Islet of Langerhans (tissue), 1 donor: ENCODE results near the gene DPP6.
"Not testable (repeated sequence)": the region's sequence is repeated elsewhere in the genome, so short reads cannot be mapped to it uniquely, and the experiment has no call there.

ENCODE experiments used
- FAIRE-seq: peaks from one replicate; lab custom pipeline; 2011; peaks lifted over from hg19 to GRCh38; lab: Jason Lieb, UNC

The DPP6 gene

DNA sequence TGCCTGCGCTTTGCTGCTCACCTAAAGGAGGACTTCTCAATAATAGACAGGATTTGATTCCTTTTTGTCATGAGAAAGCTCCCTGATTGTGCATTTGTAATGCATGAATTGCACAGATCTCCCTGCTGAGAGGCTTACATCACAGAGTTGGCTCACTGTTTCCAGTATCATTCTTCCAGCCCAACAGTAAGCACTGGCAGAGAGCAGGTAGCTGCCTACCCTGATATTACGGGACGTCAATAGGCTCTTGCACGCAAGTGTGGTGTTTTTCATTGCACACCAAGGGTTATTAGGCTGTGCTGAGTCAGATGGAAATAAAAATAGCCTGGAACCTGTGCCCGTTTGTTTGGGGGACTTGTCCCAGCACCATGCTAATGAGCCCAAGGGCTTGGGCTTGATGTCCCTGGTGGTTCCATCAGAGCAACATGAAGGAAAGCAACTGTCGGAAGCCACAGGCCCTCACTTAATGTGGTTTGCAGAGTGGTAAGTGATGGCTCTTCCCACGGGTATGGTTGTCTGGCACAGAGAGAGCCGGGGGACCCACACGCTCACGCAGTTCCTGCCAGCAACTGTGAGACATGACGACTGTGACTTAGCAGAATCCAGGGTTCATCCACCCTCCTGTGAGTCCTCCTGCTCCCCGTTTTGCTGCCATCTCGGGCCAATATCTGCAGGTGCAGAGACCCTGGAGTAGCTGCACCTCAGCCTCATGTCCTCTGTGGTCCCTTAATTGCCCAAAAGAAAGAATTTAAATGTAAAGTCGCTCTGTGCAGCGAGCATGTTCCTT is 20.4 kb downstream of the DPP6 start:
- FAIRE-seq, result not testable (repeated sequence)

DNA sequence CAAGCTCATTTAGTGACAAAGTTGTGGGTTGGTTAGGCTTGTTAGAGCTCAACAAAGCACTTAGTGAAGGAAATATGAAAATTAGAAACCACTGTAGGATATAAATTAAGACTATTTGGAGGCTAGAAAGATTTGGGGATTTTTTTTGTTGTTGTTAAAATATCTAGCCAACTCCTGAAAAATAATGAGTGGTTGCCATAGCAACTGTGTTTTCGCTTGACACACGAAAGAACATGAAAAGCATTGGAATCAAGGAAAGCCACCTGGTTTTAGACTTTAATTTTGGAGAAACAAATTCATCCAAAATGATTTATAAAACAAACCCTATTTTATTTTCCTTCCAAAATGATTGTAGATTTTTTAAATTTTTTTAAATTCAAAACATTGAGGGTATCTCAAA is 26.3 kb downstream of the DPP6 start:
- FAIRE-seq, result peak; percentile 92

DNA sequence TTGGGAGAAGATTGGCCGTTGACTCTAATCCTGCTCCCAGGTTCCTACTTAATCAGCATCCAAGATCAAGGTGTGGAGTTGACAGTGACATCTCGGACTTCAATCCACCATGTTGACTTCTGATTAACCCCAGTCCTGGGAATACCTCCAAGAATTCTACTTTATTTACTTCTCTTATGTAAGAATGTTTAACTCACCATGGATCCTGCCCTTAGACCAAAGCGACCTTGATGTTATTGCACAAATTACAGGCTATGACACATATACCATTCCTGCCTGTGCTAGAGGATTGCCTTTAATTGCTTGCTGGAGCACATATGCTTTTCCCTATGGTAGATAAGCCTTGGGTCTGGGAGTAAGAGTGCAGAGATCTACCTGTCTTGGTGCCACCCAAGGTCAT is 28.1 kb downstream of the DPP6 start:
- not testable (repeated sequence) for FAIRE-seq

DNA sequence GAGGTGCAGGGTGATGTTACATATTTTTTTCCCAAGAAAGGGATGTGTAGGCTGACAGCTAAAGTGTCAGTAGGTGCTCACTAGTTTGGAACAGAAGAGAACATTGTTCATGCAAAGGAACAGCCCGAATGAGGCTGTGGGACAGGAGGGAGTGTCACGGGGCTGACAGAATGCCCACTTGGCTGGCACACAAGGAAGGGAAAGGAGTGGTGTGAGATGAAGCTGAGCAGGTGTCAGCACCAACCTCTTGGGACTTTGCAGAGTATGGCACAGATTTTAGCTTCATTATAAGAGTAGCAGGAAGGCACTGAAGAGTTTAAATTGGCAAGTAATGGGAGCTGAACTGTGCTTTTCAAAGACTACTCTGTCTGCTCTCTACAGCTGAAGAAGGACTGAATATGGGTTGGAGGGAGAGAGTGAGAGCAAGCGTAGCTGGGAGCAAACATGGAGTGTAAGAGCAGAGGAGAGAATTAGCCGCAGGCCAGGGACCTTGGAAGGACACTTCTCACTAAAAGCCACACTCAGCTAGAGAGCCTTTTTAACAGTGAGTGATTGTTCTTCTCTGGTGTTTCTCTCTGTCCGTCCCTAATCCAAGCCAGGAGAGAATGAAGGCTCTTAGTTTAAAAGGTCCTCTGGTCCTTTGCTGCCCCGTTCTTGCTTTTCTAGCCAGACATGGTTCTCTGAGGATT is 35.0 kb downstream of the DPP6 start:
- not testable (repeated sequence) for FAIRE-seq

DNA sequence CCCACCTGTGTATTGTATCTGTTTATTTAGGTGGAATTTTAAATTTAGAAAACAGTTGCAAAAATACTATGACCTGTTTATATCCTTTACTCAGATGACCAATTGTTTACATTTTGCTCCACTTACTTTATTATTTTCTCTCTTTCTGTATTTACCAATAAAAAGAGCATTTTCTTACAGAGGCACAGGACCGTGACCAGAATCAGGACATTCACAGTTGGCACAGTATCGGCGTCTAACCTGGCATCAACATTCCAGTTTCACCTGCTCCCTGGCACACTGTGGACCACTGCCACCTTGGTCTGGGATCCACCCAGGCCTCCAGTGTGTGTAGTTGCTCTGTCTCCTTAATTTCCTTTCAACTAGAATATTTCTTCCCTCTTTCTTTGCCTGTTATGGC is 39.9 kb downstream of the DPP6 start:
- FAIRE-seq, result not testable (repeated sequence)

DNA sequence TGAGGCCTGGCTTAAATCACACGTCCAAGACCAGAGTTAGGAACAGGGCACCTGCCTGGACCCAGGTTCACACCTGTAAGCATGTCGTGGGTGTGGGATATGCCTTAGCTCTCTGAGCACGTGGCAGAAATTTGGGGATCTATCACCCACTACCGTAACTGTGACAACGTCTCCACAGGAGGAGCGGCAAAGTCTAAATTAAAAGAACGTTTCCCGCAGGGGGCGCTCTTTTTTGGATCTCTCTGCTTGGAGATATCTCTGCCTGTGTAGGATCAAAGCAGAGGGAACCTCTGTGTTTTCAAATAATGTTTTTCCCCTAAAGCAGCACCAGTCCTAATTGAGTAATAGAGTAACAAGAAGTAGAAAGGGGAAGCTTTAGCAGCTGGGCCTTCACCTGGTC is 43.0 kb downstream of the DPP6 start:
- not testable (repeated sequence) for FAIRE-seq

DNA sequence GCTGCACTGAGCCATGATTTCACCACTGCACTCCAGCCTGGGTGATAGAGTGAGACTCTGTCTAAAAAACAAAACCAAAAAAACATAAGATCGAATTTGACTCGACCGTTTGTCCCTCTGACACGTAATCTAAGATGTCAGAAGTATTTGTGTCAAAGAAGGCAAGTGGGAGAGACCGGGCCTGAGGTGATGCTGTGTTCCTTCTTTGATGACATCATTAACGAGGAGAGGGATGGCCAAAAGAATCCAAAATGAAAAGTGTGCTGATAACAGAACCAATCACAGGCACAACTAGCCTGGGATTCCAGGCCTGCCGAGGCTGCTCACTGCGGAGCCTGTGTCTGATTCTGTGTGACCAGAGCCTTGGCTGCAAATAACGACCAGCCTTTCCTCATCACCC is 52.9 kb downstream of the DPP6 start:
- FAIRE-seq, result not testable (repeated sequence)

DNA sequence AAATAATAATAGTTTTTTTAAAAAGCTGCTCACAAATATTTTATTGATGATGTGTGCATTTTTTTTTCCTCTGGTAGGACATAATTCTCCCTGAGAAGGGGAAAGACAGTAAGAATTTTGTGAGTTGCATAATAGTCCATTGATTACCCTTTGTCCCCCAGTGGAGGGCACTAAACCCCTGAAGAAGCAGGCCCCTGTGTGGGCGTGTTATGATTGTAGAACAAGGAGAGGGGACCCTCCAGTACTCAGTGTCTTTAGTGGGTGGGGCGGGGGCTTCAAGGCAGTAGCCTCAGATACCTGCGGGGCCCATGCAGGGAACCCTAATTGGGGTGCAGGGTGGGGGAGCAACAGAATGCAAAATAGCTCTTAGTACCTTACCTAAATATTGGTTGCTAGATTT is 57.4 kb downstream of the DPP6 start:
- FAIRE-seq, result not testable (repeated sequence)

DNA sequence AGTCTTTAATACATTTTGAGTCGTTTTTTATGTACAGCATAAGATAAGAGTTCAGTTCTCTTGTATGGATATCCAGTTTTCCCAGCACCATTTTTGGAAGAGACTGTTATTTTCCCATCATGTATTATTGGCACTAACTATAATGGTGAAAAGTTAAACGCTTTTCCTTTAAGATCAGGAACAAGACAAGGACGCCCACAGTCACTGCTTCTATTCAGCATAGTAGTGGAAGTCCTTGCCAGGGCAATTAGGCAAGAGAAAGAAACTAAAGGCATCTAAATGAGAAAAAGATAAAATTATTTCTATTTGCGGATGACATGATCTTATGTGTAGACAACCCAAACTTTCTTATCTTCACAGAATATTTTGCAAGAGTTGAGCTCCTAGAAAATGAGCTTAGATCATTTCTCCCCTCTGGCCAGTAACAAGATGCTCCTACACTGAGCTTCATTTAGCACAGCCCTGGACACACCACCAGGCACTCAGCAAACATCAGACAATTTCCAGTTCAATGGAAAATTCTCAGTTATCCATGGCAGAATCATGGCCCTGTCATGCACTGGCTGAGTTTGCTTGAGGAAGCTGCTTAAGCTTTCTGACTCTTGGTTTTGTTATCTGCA is 61.6 kb downstream of the DPP6 start:
- FAIRE-seq, result not testable (repeated sequence)

DNA sequence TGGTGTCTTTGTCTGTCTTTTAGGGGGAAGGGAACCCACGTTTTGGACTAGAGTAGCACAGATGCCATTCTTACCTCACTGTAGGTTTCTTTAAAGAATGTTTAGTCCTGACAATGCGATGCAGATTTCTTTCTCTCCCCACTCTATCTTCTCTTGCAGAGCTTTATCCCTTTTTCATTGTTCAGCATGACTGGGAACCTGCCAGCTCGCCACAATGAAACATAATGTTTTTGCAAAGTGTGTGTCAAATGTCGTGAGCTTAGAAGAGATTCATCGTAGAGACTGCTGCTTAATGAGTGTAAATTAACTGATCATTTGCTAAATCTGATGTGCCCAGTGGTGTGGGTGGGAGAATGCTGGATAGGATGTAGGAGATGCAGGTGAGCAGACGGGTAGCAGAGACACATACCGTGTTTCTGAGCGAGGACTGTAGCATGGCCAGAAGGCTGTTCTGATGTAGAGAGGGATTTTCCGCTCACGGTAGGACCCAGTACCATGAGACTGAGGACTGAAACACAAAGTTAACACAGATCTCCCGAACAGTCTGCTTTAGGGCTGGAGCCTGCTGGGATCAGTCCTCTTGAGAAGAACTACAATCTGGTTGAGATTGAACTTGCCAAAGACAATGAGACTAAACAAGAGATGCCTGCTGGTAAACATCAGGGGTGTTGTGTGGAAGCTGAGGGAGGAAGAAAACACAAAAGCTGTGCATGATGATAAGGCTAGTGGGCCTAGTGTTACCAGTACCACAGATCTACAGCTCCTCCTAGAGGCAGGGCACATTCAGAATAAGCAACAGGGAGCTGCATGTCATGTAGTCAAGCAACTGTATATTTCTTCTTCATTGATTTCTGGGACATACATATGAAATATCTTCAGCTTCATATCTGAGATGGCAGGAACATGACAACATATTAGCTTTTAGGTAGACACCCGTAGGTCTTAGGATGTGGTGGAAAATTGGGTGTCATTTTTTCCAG is 65.5 kb downstream of the DPP6 start:
- peak; percentile 95 for FAIRE-seq

DNA sequence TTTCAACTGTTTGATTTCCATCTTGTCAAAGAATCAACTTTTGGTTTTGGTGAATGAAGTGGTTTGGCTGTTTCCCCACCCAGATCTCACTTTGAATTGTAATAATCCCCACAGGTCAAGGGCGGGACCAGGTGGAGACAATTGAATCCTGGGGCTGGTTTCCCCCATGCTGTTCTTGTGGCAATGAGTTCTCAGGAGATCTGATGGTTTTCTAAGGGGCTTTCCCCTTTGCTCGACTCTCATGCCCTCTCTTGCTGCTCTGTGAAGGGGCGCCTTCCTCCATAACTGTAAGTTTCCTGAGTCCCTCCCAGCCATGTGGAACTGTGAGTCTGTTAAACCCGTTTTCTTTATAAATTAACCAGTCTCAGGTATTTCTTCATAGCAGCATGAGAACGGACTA is 68.6 kb downstream of the DPP6 start:
- FAIRE-seq, result not testable (repeated sequence)

DNA sequence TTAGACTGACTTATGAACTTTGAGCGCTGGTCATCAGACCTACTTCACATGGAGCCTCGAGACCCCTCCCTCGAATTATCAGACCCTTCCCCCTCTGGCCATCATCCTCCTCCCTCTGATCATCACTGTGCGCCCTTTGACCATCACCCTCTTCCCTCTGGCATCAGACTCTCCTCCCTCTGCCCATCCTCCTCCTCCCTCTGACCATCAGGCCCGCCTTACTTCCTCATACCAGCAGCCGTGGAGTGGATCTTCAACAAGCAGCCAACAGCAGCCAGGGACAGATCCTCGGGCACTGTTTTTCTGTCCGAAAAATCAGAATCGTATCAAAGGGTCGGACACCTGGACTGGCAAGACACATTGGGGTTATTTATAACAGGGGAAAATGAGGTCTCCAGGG is 70.5 kb downstream of the DPP6 start:
- not testable (repeated sequence) for FAIRE-seq

DNA sequence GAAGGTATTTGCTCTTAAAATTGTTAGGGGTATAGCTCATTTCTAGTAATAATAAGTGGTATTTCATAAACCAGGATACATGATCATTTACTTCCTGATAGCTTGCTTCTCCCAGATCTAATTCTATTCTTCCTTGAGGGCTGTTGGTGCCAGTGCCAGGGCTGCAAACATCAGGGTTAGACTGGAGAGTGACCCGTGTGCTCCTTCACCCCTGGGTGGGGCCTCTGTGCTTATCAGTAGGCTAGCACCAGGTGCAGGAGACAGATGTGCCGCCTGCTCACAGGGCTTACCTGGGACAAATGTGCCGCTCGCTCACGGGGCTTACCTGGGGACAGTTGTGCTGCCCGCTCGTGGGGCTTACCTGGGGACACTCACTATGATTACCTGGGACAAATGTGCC is 71.2 kb downstream of the DPP6 start:
- not testable (repeated sequence) for FAIRE-seq

DNA sequence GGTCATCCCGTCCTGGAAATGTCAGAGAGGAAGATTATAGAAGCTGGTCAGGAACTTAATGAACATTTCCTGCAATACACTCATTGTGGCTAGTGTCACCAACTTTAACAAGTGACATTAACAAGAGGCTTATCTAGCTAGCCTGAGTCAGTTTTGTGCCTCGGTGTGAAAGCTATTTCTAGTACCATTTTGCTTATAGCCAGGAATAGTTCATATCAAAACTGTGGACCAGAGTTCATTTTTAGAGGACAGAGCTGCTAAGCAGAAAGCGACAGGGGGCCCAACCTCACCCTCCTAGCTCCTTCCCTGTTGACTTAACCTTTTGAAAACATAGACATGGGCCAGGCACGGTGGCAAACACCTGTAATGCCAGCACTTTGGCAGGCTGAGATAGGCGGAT is 76.9 kb downstream of the DPP6 start:
- FAIRE-seq, result peak; percentile 66

DNA sequence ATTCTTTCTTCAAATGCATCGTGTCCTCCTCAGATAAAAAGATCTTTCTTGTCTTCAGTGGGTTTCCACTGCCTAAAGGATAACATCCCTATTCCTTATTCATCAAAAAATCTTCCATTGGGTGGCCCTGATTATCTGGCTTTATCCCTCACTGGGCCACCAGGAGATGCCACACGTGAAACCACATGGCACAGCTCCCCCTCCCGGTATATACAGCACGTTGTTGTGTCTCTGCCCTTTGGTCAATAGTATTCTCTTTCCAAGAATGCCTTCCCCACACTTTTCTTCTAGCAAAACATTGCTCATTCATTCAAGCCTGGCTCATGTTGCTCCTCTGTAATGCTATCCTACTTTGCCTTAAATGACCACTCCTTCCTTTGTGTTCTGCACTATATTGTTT is 80.4 kb downstream of the DPP6 start:
- FAIRE-seq, result not testable (repeated sequence)

DNA sequence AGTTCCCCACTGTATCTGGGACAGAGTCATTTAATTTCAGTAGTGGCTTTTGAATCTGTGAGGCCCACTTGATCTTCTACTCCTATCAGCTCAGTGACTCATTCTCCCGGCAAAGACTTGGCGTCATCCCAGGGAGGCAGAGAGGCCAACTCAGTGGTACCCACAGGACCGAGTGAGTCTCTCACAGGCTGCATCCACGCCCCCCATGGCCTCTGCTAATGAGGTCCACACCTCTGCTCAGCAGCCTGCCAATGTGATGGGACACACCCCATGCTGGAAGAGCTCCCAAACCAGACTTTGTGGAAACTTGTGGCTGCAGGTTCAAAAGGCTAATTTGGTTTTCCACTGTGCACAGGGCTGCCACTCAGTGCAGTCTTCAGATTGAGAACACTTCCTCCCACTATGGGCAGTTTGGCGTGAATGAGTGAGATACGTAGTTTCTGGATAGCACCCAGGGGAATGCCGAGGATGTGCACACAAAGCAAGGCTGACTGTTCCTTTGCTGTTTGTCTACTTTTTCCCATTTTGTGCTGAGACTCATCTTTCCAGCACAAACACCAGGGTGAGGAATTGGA is 81.6 kb downstream of the DPP6 start:
- not testable (repeated sequence) for FAIRE-seq

DNA sequence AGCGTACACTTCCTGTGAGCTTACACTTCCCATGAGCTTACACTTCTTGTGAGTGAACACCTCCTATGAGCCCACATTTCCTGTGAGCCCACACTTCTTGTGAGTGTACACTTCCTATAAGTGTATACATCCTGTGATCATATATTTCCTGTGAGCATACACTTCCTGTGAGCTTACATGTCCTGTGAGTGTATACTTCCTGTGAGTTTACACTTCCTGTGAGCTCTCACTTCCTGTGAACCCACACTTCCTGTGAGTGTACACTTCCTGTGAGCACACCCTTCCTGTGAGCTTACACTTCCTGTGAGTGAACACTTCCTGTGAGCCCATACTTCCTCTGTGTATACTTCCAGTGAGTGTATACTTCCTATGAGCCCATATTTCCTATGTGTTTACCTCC is 82.5 kb downstream of the DPP6 start:
- FAIRE-seq, result not testable (repeated sequence)

DNA sequence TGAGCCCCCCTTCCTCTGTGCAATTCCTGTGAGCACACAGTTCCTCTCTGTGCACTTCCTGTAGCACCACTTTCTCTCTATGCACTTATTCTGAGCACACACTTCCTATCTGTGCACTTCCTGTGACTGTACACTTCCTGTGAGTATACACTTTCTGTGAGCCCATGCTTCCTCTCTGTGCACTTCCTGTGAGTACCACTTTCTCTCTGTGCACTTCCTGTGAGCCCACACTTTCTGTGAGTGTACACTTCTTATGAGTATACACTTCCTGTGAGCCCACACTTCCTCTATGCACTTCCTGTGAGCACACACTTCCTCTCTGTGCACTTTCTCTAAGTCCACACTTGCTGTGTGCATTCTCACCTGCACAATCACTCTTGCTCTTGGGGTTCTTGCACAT is 83.4 kb downstream of the DPP6 start:
- FAIRE-seq, result not testable (repeated sequence)

DNA sequence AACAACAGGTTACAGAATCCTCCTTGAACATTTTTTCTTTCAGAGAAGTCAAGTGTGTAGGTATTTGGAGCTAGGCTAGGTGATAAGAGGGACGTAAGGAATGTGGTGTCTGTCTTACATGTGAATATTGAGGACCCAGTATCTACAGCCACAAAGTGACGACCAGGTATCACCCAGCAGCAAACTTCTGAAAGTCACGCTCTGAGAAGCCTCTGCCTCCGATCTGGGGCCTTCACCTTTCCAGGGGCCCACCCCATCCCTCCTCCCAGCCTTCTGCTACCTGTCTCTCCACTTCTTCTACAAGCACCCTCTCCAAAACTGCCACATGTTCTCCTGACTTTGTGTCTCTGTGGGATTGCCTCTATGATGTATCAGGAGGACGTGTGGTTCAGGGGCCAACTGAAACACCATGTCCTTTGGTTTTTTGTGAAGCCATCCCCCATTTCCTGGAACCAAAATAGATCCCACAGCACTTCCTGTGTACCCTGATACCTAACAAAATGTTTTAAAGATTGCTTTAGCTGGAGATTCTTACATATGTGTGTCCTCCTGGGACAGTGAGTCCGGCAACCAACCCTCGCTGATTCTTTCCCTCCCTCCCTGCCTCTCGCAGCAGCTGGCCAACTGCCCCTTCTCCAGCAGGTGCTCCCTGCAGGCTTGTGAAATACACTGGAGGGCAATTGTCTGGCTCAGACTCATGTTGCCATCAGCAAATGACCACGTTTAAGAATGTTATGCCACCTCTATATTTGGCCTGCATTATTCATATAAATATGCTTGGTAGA is 93.9 kb downstream of the DPP6 start:
- peak; percentile 95 for FAIRE-seq

DNA sequence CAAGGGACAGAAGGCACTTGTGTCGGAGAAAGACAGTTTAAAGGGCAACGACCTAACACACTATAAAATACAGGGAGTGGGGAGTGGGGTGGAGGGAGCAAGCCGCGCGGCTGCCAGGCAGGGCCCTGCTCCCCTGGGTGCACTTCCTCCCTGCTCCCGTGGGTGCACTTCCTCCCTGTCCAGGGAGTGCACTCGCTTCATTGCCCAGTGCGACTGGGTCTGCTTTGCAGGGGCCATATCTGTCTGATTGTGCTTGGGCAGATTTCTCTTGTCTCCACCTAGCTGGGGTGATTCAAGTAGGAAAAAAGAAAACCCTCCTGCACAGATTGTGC is 94.5 kb downstream of the DPP6 start:
- FAIRE-seq, result not testable (repeated sequence)
